Caco-2 (cell line): ENCODE measurements around the gene PRSS21. TPM values are rescaled to one million over a fixed set of nuclear protein-coding genes. Genes with fewer than 3 reads are reported as not detected.

Source experiments
- BruUV-seq: library from RNA; stranded (reverse); fragments of 400-500 nt; replicated peaks from 2 replicates; lab custom pipeline; 2021; lab: Mats Ljungman, UMichigan
- CTCF ChIA-PET: fragments of 300-600 bp; sonication (Branson Sonifier 250); formaldehyde crosslinking; loops from one replicate; lab custom pipeline; 2022; ENCODE audit warnings: antibody characterized with exemption; lab: Charles Lee
- POLR2A ChIA-PET: fragments of 300-600 bp; sonication (Branson Sonifier 250); formaldehyde crosslinking; loops from one replicate; lab custom pipeline; 2022; ENCODE audit warnings: antibody characterized with exemption; lab: Charles Lee
- DNase-seq, 2 experiments: peaks; one replicate each; pipeline versions ENCODE4 v3.0.0 to v3.0.0-alpha.2; 2020 to 2022
- H3K27me3 ChIP-seq: replicated peaks from 2 replicates; pipeline ENCODE4 v1.6.0; 2011; ENCODE audit warnings: low read length; ENCODE audit not compliant: control insufficient read depth, insufficient read depth
- H3K36me3 ChIP-seq: 2 replicates; pipeline ENCODE4 v1.5.1; 2011; ENCODE audit warnings: low read length; ENCODE audit not compliant: control insufficient read depth, insufficient read depth
- H3K4me1 ChIP-seq: fragments of 250-450 bp; sonication (Bioruptor Pico); 2 replicates; pipeline ENCODE4 v1.5.1; 2020; ENCODE audit warnings: mild to moderate bottlenecking
- H3K4me3 ChIP-seq: 2 replicates; pipeline ENCODE4 v1.5.1; 2011; ENCODE audit warnings: low read depth, mild to moderate bottlenecking, control low read depth, low read length
- H3K9me3 ChIP-seq: fragments of 250-450 bp; sonication (Bioruptor Pico); 2 replicates; pipeline ENCODE4 v1.5.1; 2020; ENCODE audit warnings: mild to moderate bottlenecking, moderate library complexity
- H3K27ac Mint-ChIP-seq: one replicate; pipeline ENCODE4 v1.8.0; 2022; ENCODE audit warnings: mixed read lengths; ENCODE audit not compliant: unreplicated experiment
- H3K27me3 Mint-ChIP-seq: one replicate; pipeline ENCODE4 v1.8.0; 2022; ENCODE audit warnings: mixed read lengths; ENCODE audit not compliant: insufficient read depth, unreplicated experiment
- H3K36me3 Mint-ChIP-seq: one replicate; pipeline ENCODE4 v1.8.0; 2022; ENCODE audit warnings: mild to moderate bottlenecking, mixed read lengths; ENCODE audit not compliant: insufficient read depth, unreplicated experiment
- H3K4me1 Mint-ChIP-seq: one replicate; pipeline ENCODE4 v1.8.0; 2022; ENCODE audit warnings: low read depth, mixed read lengths; ENCODE audit not compliant: unreplicated experiment
- H3K4me3 Mint-ChIP-seq: one replicate; pipeline ENCODE4 v1.8.0; 2022; ENCODE audit warnings: mild to moderate bottlenecking, moderate library complexity, mixed read lengths; ENCODE audit not compliant: unreplicated experiment
- H3K9me3 Mint-ChIP-seq: one replicate; pipeline ENCODE4 v1.8.0; 2022; ENCODE audit warnings: mixed read lengths; ENCODE audit not compliant: unreplicated experiment
- CTCF ChIP-seq, 2 experiments: fragments of 200-600 bp in 1 of 2; IDR thresholded peaks; 1 replicate in 1 of 2; 2 replicates in 1 of 2; pipeline versions ENCODE4 v1.5.1 to v1.8.0; 2011 to 2022; ENCODE audit warnings: antibody characterized with exemption in 1 of 2, control low read depth in 1 of 2, inconsistent platforms in 1 of 2, low read depth in 1 of 2, low read length in 1 of 2, mild to moderate bottlenecking in 1 of 2, moderate library complexity in 1 of 2; ENCODE audit not compliant: insufficient read depth in 1 of 2, severe bottlenecking in 1 of 2, unreplicated experiment in 1 of 2
- intact Hi-C: fragments of 100-400 bp; cut with micrococcal nuclease; formaldehyde crosslinking; loops from one replicate; pipeline ENCODE4 v1.10.0; 2022; ENCODE audit not compliant: unreplicated experiment
- total RNA-seq: library from RNA; stranded (reverse); gene quantifications from 2 replicates; pipeline ENCODE4 v1.2.3, GENCODE V29; 2022

PRSS21 gene
- total RNA-seq, 1 experiment from 2014 or later: not detected

GRCh38 chr16:2779978-2780898 is 36.8 kb upstream of the PRSS21 start:
- no peaks in the 10 kb centered on the region for H3K9me3 ChIP-seq
- H3K27me3 ChIP-seq: no peaks in the 10 kb centered on the region
- Mint-ChIP-seq H3K36me3 (peaks cover 15% of the 10 kb centered on the region), H3K4me3 (no peak overlapping the region), H3K27ac (no peak overlapping the region), H3K4me1 (peaks cover 6% of the 10 kb centered on the region), H3K27me3 (no peaks in the 10 kb centered on the region), H3K9me3 (no peaks in the 10 kb centered on the region)
- no peak for TF ChIP-seq CTCF (IDR thresholded peaks at IDR 0.05; ENCODE audit: insufficient read depth in 1 of 2, low read depth in 1 of 2, low read length in 1 of 2, severe bottlenecking in 1 of 2, unreplicated experiment in 1 of 2)
- DNase-seq: no peak
- H3K4me1 ChIP-seq: peaks cover 15% of the 10 kb centered on the region
- 0 out of 2 replicates have a peak, but pooled peaks cover under 1% of the 10 kb centered on the region for H3K36me3 ChIP-seq
- no TSS peak for BruUV-seq
- intact Hi-C loops: loop anchor here (2.0 kb wide), 1 partner anchor 89 kb away; no protein-coding TSS in a partner anchor
- CTCF ChIA-PET: no interaction called here
- POLR2A ChIA-PET: interaction anchor here (0.6 kb wide), 1 partner anchor 39 kb away, joined by 8 read pairs; no protein-coding TSS in a partner anchor
- H3K4me3 ChIP-seq: no peak overlapping the region

GRCh38 chr16:2782583-2783351 is 34.3 kb upstream of the PRSS21 start:
- Mint-ChIP-seq H3K36me3 (peaks cover 6% of the 10 kb centered on the region), H3K4me3 (no peak overlapping the region), H3K9me3 (no peaks in the 10 kb centered on the region), H3K27ac (peak overlapping the region; percentile 59), H3K27me3 (no peaks in the 10 kb centered on the region), H3K4me1 (peaks cover 6% of the 10 kb centered on the region)
- peak in 1 of 2 experiments; percentile 28 for TF ChIP-seq CTCF (IDR thresholded peaks at IDR 0.05; ENCODE audit: insufficient read depth in 1 of 2, low read depth in 1 of 2, low read length in 1 of 2, severe bottlenecking in 1 of 2, unreplicated experiment in 1 of 2)
- intact Hi-C loops: loop anchor here (1.0 to 2.0 kb wide), 2 partner anchors 40 to 86 kb away; no protein-coding TSS in a partner anchor
- Histone ChIP-seq H3K36me3 (no peaks in the 10 kb centered on the region), H3K9me3 (no peaks in the 10 kb centered on the region), H3K27me3 (no peaks in the 10 kb centered on the region), H3K4me3 (no peak overlapping the region), H3K4me1 (peaks cover 7% of the 10 kb centered on the region)
- peak in 1 of 2 experiments; percentile 45 for DNase-seq
- ChIA-PET POLR2A (no interaction called here), CTCF (interaction anchor here (0.6 kb wide), 1 partner anchor 376 kb away, joined by 6 read pairs; no protein-coding TSS in a partner anchor)
- no TSS peak for BruUV-seq
